GM18519 (cell line): ENCODE results near the gene FGR.
"Not testable (repeated sequence)": the region's sequence is repeated elsewhere in the genome, so short reads cannot be mapped to it uniquely, and the experiment has no call there.

Experiments used
- ATAC-seq: cut with Tn5 transposase; IDR thresholded peaks from one replicate; pipeline ENCODE4 v1.9.1; 2021; ENCODE audit warnings: mild to moderate bottlenecking, moderate library complexity; ENCODE audit not compliant: unreplicated experiment, low FRiP score

Gene FGR

GRCh38 chr1:27638805-27639204 lies 3.8 kb upstream of the FGR start:
- no peak for ATAC-seq

- no peak for ATAC-seq
These were observed 3.2 kb upstream of the FGR start for GRCh38 chr1:27638047-27638734.

- no peak for ATAC-seq
These were observed 584 bp upstream of the FGR start for GRCh38 chr1:27635396-27636142.

GRCh38 chr1:27634177-27634984 lies 604 bp downstream of the FGR start:
- no peak for ATAC-seq

GRCh38 chr1:27633640-27634176 lies 1.3 kb downstream of the FGR start:
- ATAC-seq: no peak

GRCh38 chr1:27633298-27633610 lies 1.7 kb downstream of the FGR start:
- ATAC-seq: no peak

DNA sequence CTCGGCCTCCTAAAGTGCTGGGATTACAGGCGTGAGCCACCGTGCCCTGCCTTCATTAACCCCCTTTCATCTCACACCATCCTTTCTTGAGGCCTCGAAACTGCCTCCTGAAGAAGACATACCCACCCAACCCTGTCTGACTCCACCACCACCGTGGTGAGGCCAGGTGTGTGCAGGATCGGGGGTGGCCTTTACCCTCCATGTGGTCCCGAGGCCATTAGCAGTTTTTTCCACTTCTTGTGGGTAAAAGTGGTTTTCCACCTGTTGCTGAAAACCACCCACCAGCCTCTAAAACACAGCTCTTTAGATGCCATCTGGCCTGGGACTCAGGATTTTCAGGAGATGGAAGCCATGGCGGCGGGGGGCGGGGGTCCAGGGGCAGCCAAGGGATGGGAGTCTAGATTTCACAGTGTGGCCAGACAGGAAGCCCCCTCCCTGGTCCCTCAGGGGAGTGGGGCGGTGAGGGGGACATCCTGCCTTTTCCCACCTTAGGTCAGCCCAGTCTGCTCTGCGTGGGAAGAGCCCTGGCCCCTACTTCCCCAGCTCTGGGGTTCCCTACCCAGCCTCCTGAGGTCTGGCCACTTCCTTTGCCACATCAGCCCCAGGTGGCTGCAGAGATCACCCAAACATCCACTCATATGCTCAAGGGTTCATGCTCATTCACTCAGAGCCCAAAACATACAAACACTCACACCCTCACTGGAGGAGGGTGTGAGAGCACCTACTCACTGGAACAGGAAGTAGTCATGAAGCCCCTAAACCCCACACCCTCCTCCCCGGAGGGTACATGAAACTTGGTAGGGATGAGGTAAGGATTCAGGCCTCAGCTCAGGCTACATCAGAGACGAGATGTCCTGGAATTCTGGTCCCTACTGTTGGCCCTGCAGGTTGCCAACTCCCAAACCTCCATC lies 2.3 kb downstream of the FGR start:
- ATAC-seq: no peak

GRCh38 chr1:27630859-27631491 lies 4.0 kb downstream of the FGR start:
- ATAC-seq: no peak

DNA sequence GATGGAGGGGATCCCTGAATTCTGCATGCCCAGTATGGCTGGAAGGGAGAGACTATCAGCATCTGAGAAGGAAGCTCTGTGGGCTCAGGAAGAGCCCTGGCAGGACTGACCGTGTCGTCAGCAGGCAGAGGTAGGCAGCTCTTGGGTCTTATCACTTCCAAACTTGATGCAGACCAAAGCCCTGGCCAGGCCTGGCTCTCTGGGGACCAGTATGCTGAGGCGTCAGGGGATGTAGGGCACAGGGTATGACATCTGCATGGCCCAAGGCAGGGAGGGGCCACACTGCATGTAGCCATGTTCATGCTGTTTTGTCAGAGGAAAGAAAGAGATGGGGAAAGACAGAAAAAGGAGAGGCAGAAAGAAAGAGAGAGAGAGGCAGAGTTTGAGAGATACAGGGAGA lies 6.3 kb downstream of the FGR start:
- ATAC-seq: no peak

- not testable (repeated sequence) for ATAC-seq
These were observed 7.3 kb downstream of the FGR start for GRCh38 chr1:27627733-27628132.

- no peak for ATAC-seq
These were observed 7.9 kb downstream of the FGR start for GRCh38 chr1:27627061-27627460.

GRCh38 chr1:27626031-27626935 lies 8.7 kb downstream of the FGR start:
- ATAC-seq: no peak

DNA sequence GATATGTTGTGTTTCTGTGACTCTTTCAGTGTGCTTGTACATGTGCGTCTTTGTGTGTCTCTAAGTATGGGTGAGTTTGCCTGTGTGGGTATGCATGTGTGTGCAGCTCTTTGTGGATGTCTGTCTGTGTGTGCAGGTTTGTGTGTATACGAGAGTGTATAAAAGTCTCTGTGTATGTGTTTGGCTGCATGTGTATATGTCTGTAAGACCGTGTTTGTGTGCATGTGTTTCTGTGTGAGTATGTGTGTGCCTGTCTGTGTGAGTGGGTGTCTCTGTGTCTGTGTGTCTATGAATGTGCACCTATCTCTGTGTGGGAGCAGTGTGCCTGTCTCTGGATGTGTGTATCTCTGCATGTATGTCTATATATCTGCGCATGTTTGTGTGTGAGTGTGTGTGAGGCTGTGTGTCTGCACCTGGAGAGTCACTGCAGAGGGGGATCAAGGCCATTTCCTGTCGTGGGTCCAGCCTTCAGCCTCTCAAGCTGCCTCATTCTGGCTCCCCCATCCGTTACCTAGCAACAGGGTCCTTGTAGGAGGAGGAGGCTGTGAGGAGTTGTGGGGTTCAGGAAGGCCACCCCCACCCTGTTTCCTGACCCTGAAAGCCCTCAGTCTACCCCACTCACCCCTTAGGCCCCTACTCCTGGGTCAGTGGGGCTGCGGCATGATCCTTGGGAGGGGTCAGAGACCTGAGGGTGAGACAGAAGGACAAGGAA lies 10.4 kb downstream of the FGR start:
- ATAC-seq: no peak

GRCh38 chr1:27623327-27624212 lies 11.4 kb downstream of the FGR start:
- ATAC-seq: no peak

GRCh38 chr1:27622828-27623227 lies 12.2 kb downstream of the FGR start:
- ATAC-seq: no peak

GRCh38 chr1:27621051-27621920 lies 13.7 kb downstream of the FGR start:
- ATAC-seq: no peak
